Stimulated activated CD8-positive, alpha-beta memory T cell treated with anti-CD3 and anti-CD28 coated beads, Interleukin-12 subunit alpha, Interleukin-12 subunit beta, amount 100 ng/mL, for 24 hours (primary cell): Measurements from ENCODE around the gene ACTN4.

ENCODE experiments used
- DNase-seq: peaks from one replicate; pipeline ENCODE4 v3.0.0-alpha.2; 2020; ENCODE audit errors: extremely low read depth

ACTN4 gene

GRCh38 chr19:38676878-38677646 is 29.6 kb downstream of the ACTN4 start:
- DNase-seq: no peak

- no peak for DNase-seq
Measured at GRCh38 chr19:38678217-38678890, 30.9 kb downstream of the ACTN4 start.

- no peak for DNase-seq
Measured at GRCh38 chr19:38678891-38679494, 31.5 kb downstream of the ACTN4 start.

- no peak for DNase-seq
Measured at GRCh38 chr19:38679839-38680238, 32.4 kb downstream of the ACTN4 start.

GRCh38 chr19:38682195-38682867 is 34.9 kb downstream of the ACTN4 start:
- DNase-seq: no peak

- DNase-seq: no peak
Measured at GRCh38 chr19:38682872-38683392, 35.5 kb downstream of the ACTN4 start.

GRCh38 chr19:38683393-38684077 is 36.1 kb downstream of the ACTN4 start:
- DNase-seq: no peak

- DNase-seq: no peak
Measured at GRCh38 chr19:38684078-38684861, 36.8 kb downstream of the ACTN4 start.

- no peak for DNase-seq
Measured at GRCh38 chr19:38684862-38685665, 37.6 kb downstream of the ACTN4 start.

- no peak for DNase-seq
Measured at GRCh38 chr19:38685666-38686529, 38.4 kb downstream of the ACTN4 start.

GRCh38 chr19:38686530-38686888 is 39.1 kb downstream of the ACTN4 start:
- DNase-seq: no peak

GRCh38 chr19:38687837-38688378 is 40.5 kb downstream of the ACTN4 start:
- DNase-seq: no peak

GRCh38 chr19:38690146-38690545 is 42.7 kb downstream of the ACTN4 start:
- no peak for DNase-seq

- no peak for DNase-seq
Measured at GRCh38 chr19:38690832-38691231, 43.4 kb downstream of the ACTN4 start.

GRCh38 chr19:38691938-38692457 is 44.5 kb downstream of the ACTN4 start:
- DNase-seq: no peak

- DNase-seq: no peak
Measured at GRCh38 chr19:38692458-38693379, 45.3 kb downstream of the ACTN4 start.
